H4 (cell line): ENCODE data around the gene TRPM3. TPM values are rescaled to one million over a fixed set of nuclear protein-coding genes. Genes with fewer than 3 reads are reported as not detected.
"Not testable (repeated sequence)": the region's sequence is repeated elsewhere in the genome, so short reads cannot be mapped to it uniquely, and the experiment has no call there.

Experiments used
- DNase-seq: peaks from one replicate; pipeline ENCODE4 v3.0.0-alpha.2; 2015; ENCODE audit warnings: low spot score
- total RNA-seq: library from RNA; depleted of rRNA; stranded (reverse); fragments of >200 nt; shearing (Covaris generic); gene quantifications from 2 replicates; pipeline ENCODE4 v1.2.3, GENCODE V29; 2014

Gene TRPM3
- total RNA-seq, 1 experiment from 2014 or later, result 0.14 TPM

GRCh38 chr9:70998962-70999361 is 122.5 kb downstream of the TRPM3 start:
- no peak for DNase-seq

DNA sequence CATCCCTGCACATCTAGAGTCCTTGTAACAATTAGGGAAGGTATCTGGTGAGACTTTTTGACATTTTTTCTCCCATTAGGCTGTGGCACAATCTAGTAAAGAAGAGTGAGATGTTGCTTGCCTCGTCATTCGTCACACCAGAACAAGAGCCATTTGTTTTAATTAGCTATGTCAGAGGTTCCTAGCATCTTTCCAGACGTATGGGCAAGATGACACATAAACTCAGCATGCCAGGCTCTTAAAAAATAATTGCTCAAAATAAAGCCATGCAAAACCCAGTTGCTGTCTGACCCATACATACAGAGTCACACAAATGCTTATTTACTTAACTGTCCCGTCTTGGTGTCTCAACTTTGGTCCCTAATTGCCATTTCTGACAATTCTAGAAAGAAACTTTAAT is 125.9 kb downstream of the TRPM3 start:
- DNase-seq, result no peak

- DNase-seq, result no peak
These were observed 126.8 kb downstream of the TRPM3 start for GRCh38 chr9:70994582-70994981.

DNA sequence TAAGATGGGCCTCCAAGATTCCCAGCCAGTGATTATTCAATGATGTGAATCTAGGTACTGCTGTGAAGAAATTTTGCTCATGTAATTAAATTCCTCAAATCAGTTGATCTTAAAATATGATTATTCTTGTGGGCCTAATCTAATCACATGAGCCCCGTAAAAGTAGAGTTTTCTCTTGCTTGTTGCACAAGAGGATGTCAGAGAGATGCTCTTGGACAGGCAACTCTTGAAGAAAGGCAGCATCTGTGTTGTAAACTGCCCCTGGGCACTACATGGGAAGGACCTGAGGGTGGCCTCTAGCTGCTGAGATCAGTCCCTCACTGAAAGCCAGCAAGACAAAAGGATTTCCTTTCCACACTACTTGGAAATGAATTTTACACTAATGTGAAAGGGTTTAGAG is 132.9 kb downstream of the TRPM3 start:
- DNase-seq, result no peak

- no peak for DNase-seq
These were observed 133.4 kb downstream of the TRPM3 start for GRCh38 chr9:70987986-70988385.

- no peak for DNase-seq
These were observed 134.4 kb downstream of the TRPM3 start for GRCh38 chr9:70986984-70987383.

GRCh38 chr9:70983723-70984295 is 137.6 kb downstream of the TRPM3 start:
- no peak for DNase-seq

DNA sequence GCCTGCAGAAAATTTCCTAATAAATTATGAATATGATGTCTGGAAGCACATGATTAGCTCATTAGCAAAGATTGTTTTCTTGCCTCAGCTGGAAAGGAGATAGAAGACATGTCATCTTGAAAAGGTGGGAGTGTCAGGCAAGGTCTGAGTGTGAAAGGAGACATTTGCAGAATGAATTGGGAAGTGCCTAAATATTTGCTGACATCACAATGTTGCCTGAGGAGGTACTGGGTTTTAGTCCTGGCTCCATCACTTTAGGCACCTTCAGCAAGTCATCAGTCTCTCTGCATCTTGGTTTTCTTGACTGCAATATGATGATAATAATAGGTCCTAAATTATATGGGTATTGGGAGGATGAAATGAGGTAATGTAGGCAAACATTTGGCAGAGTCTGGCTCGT is 140.1 kb downstream of the TRPM3 start:
- no peak for DNase-seq

DNA sequence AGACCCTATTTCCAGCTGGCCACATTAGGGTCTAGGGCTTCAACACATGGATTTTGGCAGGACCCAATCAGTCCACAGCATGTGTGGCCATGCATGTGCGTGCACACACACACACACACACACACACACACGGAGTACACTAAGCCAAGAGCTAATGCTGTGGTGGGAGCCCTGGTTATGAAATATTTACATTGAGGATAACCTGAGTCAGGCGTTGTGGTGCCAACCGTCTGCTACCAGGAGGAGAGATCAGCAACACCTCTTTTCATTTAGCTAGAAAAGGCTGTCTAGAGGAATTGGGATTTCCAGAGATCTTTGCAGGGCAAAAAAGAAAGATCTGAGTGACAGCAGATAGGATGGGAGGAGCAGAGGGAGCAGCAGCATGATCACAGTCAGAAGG is 141.5 kb downstream of the TRPM3 start:
- peak; percentile 35 for DNase-seq

GRCh38 chr9:70978085-70978484 is 143.3 kb downstream of the TRPM3 start:
- DNase-seq, result no peak

DNA sequence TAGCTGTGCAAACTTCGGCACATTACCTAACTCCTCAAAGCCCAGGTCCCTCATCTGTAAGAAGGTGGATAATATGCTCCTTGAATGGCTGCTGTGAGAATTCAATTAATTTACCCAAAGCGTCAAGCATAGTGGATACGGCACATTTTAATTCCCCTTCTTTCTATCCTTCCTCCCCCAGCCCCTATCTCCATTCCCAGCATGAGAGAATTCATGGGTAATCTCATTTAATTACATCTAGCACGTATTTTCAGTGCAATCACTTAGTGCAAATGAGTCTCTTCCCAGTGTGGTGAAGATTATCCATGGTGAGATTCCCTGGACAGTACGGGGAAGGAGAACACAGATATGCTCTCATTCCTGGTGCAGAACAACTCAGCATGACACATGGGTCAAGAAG is 145.6 kb downstream of the TRPM3 start:
- DNase-seq, result no peak

- no peak for DNase-seq
These were observed 149.7 kb downstream of the TRPM3 start for GRCh38 chr9:70971723-70972122.

- DNase-seq, result not testable (repeated sequence)
These were observed 155.0 kb downstream of the TRPM3 start for GRCh38 chr9:70966380-70966779.

DNA sequence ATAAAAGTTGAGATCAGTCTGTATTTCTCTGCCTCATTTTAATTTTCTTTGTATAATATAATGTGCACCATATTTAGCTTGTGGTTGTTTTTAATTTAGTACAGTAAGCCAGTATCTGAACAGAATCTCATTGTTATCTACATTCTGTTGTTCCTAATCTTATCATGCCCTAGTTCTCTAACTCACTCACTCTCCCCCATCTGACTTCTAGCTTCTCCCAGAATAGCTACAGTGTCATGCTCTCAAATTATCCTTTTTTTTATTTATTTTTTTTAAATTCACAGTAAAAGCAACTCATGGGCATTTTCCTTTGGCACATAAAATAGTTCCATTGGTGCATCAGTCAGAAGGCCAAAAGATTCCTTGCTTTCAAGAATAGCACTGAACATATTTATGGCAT is 156.6 kb downstream of the TRPM3 start:
- DNase-seq, result no peak

- DNase-seq, result no peak
These were observed 157.9 kb downstream of the TRPM3 start for GRCh38 chr9:70963554-70963953.

GRCh38 chr9:70962761-70963440 is 158.5 kb downstream of the TRPM3 start:
- DNase-seq, result no peak

DNA sequence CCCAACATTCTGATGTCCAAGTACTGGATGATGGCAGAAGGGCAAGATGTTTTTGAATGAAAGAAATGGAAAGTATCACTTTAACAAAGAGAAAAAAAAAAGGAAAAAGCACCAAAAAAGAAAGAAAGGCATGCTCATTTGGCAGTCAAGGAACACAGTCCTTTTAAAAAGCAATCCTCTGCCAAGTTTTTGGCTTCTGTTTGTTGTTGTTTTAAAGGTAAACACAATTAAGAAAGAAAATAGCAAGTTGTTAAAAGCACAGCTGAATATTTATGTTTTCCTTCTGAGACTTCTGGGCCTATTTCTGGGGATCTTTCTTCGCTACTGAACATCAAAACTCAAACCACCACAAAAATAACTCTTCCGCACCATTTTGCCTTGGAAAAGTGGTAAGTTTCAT is 162.1 kb downstream of the TRPM3 start:
- DNase-seq, result no peak

GRCh38 chr9:70954596-70955143 is 166.8 kb downstream of the TRPM3 start:
- DNase-seq, result no peak

DNA sequence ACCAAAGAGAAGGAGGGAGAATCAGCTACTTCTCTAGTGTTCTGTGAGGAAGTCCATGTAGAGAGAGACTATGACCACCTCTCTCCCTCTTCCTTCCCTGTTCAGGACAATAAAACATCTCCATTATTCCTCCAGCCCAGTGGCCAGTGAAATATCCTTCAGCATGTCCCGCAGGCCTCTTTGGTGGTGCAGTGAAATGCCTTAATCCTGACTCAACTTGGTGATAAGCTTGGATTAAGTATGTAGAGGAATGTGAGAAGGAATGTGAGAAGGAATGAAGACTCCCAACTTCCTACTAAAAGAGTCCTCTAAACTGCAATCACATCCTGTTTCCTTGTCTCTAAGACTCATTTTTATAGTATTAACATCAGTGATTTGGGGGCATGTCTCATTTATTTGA is 167.3 kb downstream of the TRPM3 start:
- peak; percentile 63 for DNase-seq

- DNase-seq, result no peak
These were observed 169.4 kb downstream of the TRPM3 start for GRCh38 chr9:70951749-70952727.

GRCh38 chr9:70950270-70950669 is 171.2 kb downstream of the TRPM3 start:
- no peak for DNase-seq

- no peak for DNase-seq
These were observed 172.2 kb downstream of the TRPM3 start for GRCh38 chr9:70949239-70949638.
